Natural killer cell treated with Interleukin-12 subunit alpha and Interleukin-12 subunit beta and Interleukin-15 and Interleukin-18, amount 100 ng/mL, for 72 hours (primary cell): ENCODE measurements around the gene SPPL2C. TPM values are rescaled to one million over a fixed set of nuclear protein-coding genes. Genes with fewer than 3 reads are reported as not detected.

Experiments
- ATAC-seq, 2 donors: fragments of 150-1000 bp; cut with Tn5 transposase in 1 of 2; sonication (Bioruptor Pico), chemical (Tn5 transposase) in 1 of 2; 2 replicates each; pipeline ENCODE4 v1.10.0; 2021
- DNase-seq: peaks from one replicate; pipeline ENCODE4 v3.0.0; 2022; ENCODE audit warnings: low spot score
- H3K27ac Mint-ChIP-seq, 2 donors: 1 replicate in 1 of 2; 2 replicates in 1 of 2; pipeline ENCODE4 v1.8.0; 2022; ENCODE audit warnings: mixed read lengths in 2 of 2, mild to moderate bottlenecking in 1 of 2, moderate library complexity in 1 of 2
- H3K27me3 Mint-ChIP-seq, 2 donors: 1 replicate in 1 of 2; 2 replicates in 1 of 2; pipeline ENCODE4 v1.8.0; 2022; ENCODE audit warnings: mixed read lengths in 2 of 2
- H3K36me3 Mint-ChIP-seq: one replicate; pipeline ENCODE4 v1.8.0; 2022; ENCODE audit warnings: mixed read lengths
- H3K4me1 Mint-ChIP-seq, 2 donors: 1 replicate in 1 of 2; 2 replicates in 1 of 2; pipeline ENCODE4 v1.8.0; 2022; ENCODE audit warnings: low read depth in 2 of 2, mixed read lengths in 2 of 2, mild to moderate bottlenecking in 1 of 2
- H3K4me3 Mint-ChIP-seq: one replicate; pipeline ENCODE4 v1.8.0; 2022; ENCODE audit warnings: mixed read lengths
- H3K9me3 Mint-ChIP-seq: 2 replicates; pipeline ENCODE4 v1.8.0; 2022; ENCODE audit warnings: mixed read lengths
- total RNA-seq, 2 donors: library from RNA; stranded (reverse); gene quantifications; one replicate each; pipeline ENCODE4 v1.2.3, GENCODE V29; 2022

SPPL2C gene
- total RNA-seq, 2 donors from 2014 or later: not detected

GRCh38 chr17:45867702-45868101, 23.0 kb downstream of the SPPL2C start:
- Mint-ChIP-seq H3K4me1 (peaks cover 0 to 2% of the 10 kb centered on the region in 2 donors), H3K9me3 (no peaks in the 10 kb centered on the region), H3K36me3 (no peaks in the 10 kb centered on the region), H3K27me3 (peaks cover 20 to 47% of the 10 kb centered on the region in 2 donors), H3K4me3 (no peak overlapping the region), H3K27ac (no peak overlapping the region)
- no peak for ATAC-seq
- no peak for DNase-seq

DNA sequence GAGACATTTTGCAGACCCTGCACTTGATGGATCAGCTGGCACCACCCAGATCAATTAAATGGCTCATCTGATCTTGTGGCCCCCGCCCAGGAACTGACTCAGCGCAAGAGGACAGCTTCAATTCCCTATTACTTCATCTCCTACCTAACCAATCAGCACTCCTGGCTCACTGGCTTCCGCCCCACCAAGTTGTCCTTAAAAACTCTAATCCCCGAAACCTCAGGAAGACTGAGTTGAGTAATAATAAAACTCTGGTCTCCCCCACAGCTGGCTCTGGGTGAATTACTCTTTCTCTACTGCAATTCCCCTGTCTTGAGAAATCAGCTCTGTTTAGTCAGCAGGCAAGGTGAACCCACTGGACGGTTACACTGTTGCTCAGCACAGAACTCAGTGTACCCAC, 23.6 kb downstream of the SPPL2C start:
- Mint-ChIP-seq H3K4me1 (peaks cover 0 to 2% of the 10 kb centered on the region in 2 donors), H3K9me3 (no peaks in the 10 kb centered on the region), H3K4me3 (no peak overlapping the region), H3K27ac (no peak overlapping the region), H3K36me3 (no peaks in the 10 kb centered on the region), H3K27me3 (peaks cover 19 to 43% of the 10 kb centered on the region in 2 donors)
- ATAC-seq (no peak), DNase-seq (no peak)

GRCh38 chr17:45869676-45870341, 25.1 kb downstream of the SPPL2C start:
- no peak for DNase-seq
- Mint-ChIP-seq H3K27ac (no peak overlapping the region), H3K27me3 (peaks cover 15 to 31% of the 10 kb centered on the region in 2 donors), H3K4me3 (no peak overlapping the region), H3K36me3 (no peaks in the 10 kb centered on the region), H3K4me1 (peaks cover 0 to 6% of the 10 kb centered on the region in 2 donors), H3K9me3 (no peaks in the 10 kb centered on the region)
- peak in 1 of 2 donors; percentile 45 for ATAC-seq

DNA sequence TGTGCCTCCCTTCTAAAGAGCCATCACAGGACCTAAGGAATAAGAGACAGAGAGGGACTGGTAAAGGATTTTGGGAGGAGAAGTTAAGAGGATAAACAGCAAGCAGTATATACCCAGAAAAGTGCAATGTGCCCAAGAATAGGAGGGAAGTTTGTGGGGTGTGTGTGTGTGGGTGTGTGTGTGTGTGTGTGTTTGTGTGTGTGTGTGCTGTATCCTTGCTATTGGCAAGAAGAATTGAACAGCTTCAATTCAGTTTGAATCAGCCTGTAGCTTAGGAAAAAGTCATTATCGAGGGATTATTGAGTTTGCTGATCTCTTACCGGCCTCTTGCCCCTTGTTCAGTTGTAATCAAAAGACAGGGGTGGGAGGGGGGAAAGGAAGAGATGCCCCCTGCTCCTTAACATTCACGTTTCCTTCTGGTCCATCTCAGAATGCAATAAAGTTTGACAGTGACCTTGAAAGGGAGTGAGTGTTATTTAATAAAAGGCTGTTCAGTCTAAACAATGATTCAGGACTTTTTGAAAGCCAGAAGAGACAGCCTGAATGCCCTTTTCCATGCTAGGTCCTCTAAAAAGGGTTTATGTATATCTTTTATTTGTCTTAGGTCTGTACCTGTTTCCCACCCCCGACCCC, 25.8 kb downstream of the SPPL2C start:
- no peak for DNase-seq
- peaks cover 0 to 6% of the 10 kb centered on the region in 2 donors for H3K4me1 Mint-ChIP-seq
- H3K9me3 Mint-ChIP-seq: no peaks in the 10 kb centered on the region
- no peak for ATAC-seq
- H3K27ac Mint-ChIP-seq: no peak overlapping the region
- H3K27me3 Mint-ChIP-seq: peaks cover 11 to 25% of the 10 kb centered on the region in 2 donors
- no peaks in the 10 kb centered on the region for H3K36me3 Mint-ChIP-seq
- H3K4me3 Mint-ChIP-seq: no peak overlapping the region

DNA sequence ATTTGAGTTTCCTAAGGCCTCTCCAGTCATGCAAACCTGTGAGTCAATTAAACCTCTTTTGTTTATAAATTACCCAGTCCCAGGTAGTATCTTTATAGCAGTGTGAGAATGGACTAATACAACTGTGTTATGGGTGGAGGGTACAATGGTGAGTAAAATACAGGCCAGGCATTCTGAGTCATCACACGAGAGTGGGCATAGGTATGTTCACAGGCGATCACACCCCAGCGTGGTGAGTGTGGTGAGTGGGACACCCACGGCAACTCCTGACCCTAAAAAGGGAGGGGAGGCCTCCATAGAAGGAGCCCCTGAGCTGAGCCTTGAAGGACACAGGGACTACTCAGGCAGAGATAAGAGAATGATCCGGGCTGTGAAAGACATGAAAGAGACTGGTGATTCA, 27.0 kb downstream of the SPPL2C start:
- Mint-ChIP-seq H3K27me3 (peaks cover 9 to 27% of the 10 kb centered on the region in 2 donors), H3K36me3 (no peaks in the 10 kb centered on the region), H3K27ac (no peak overlapping the region), H3K4me1 (peaks cover 0 to 6% of the 10 kb centered on the region in 2 donors), H3K4me3 (no peak overlapping the region), H3K9me3 (no peaks in the 10 kb centered on the region)
- ATAC-seq: no peak
- no peak for DNase-seq

DNA sequence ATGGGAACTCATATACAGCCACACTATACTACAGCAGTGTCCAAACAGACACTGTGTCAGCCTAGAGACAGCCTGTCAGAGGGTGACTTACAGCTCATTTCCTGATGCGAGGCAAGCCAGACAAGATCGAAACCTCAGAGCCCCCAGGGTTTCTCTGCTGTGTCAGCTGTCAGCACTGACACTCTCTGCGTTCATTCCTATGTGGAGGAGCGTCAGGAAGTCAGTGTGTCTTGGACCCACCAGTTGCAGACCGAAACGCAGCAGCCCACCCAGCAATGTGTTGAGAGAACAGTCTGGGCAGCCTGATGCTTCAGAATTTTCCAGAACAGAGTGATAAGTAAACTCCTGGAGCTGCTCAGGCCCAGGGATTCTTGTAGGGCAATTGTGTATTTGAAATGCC, 29.0 kb downstream of the SPPL2C start:
- Mint-ChIP-seq H3K27me3 (peaks cover 14 to 37% of the 10 kb centered on the region in 2 donors), H3K9me3 (no peaks in the 10 kb centered on the region), H3K4me1 (peaks cover 0 to 6% of the 10 kb centered on the region in 2 donors), H3K4me3 (no peak overlapping the region), H3K36me3 (no peaks in the 10 kb centered on the region), H3K27ac (no peak overlapping the region)
- DNase-seq: no peak
- peak in 1 of 2 donors; percentile 57 for ATAC-seq

GRCh38 chr17:45874151-45874550, 29.5 kb downstream of the SPPL2C start:
- H3K4me3 Mint-ChIP-seq: no peak overlapping the region
- peaks cover 0 to 6% of the 10 kb centered on the region in 2 donors for H3K4me1 Mint-ChIP-seq

GRCh38 chr17:45876539-45876938, 31.9 kb downstream of the SPPL2C start:
- Mint-ChIP-seq H3K4me1 (peaks cover 0 to 4% of the 10 kb centered on the region in 2 donors), H3K9me3 (no peaks in the 10 kb centered on the region), H3K27me3 (peaks cover 17 to 26% of the 10 kb centered on the region in 2 donors), H3K4me3 (no peak overlapping the region), H3K27ac (no peak overlapping the region), H3K36me3 (no peaks in the 10 kb centered on the region)
- no peak for DNase-seq
- no peak for ATAC-seq

More at GRCh38 chr17:45874151-45874550, 29.5 kb downstream of the SPPL2C start:
- H3K9me3 Mint-ChIP-seq: no peaks in the 10 kb centered on the region
- no peak overlapping the region for H3K27ac Mint-ChIP-seq
- no peaks in the 10 kb centered on the region for H3K36me3 Mint-ChIP-seq
- DNase-seq: no peak
- no peak for ATAC-seq
- peaks cover 14 to 37% of the 10 kb centered on the region in 2 donors for H3K27me3 Mint-ChIP-seq

DNA sequence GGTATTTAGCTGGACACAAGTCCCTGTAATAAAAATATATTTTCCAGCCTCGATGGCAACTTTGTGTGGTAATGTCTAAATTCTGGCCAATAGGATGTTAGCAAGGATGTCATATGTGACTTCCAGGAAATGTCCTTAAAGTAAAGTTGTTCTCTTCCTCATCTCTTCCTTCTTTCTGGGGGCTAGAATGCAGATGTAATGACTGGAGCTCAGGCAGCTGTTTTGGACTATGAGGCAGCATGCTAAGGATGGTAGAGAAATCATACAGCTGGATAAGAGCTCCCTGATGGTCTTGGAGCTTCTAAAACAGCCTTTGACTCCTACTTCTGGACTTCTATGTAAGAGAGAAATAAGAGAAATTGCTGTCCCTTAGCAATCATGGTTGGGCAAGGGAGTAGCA, 32.8 kb downstream of the SPPL2C start:
- H3K4me1 Mint-ChIP-seq: peaks cover 0 to 4% of the 10 kb centered on the region in 2 donors
- no peaks in the 10 kb centered on the region for H3K9me3 Mint-ChIP-seq
- no peak for DNase-seq
- no peak for ATAC-seq
- H3K27ac Mint-ChIP-seq: no peak overlapping the region
- H3K36me3 Mint-ChIP-seq: no peaks in the 10 kb centered on the region
- no peak overlapping the region for H3K4me3 Mint-ChIP-seq
- H3K27me3 Mint-ChIP-seq: peaks cover 13 to 20% of the 10 kb centered on the region in 2 donors

DNA sequence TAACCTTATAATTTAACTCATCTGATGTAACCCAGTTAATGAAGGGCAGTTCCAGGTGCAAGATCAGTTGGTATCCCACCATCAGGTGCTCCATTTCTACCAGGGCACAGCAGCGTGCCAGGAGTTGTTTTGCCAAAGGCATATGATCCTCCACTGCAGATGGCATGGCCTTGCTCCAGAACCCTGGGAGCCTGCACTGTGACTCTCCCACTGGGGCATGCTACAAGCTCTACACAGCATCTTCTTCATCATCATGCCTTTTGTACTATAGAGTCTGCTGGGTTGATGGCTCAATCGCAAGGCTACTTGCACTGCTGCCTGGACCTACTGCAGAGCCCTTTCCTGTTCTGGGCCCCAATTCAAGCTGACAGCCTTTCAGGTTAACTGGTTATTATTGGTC, 38.4 kb downstream of the SPPL2C start:
- peaks cover 8% of the 10 kb centered on the region for H3K9me3 Mint-ChIP-seq
- no peak for ATAC-seq

DNA sequence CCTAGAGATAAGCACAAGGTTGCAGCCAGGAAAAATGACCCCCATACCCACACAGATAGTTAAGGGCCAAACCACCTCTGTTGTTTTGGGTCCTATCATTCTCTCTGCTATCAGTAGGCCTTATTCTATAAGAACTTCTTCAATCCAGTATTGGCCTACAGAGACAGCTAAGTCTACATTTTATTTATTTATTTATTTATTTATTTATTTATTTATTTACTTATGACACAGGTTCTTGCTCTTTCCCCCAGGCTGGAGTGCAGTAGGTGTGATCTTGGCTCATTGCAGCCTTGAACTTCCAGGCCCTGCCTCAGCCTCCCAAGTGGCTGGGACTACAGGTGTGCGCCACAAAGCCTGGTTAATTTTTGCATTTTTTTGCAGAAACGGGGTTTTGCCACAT, 42.2 kb downstream of the SPPL2C start:
- H3K4me1 Mint-ChIP-seq: peaks cover 0 to 4% of the 10 kb centered on the region in 2 donors
- H3K27me3 Mint-ChIP-seq: peaks cover 9 to 11% of the 10 kb centered on the region in 2 donors
- no peak overlapping the region for H3K27ac Mint-ChIP-seq
- H3K9me3 Mint-ChIP-seq: peaks cover 8% of the 10 kb centered on the region
- peaks cover 5% of the 10 kb centered on the region for H3K36me3 Mint-ChIP-seq
- H3K4me3 Mint-ChIP-seq: no peak overlapping the region
- DNase-seq (no peak), ATAC-seq (no peak)

More for the DNA sequence above, 38.4 kb downstream of the SPPL2C start:
- Mint-ChIP-seq H3K27me3 (peaks cover 7 to 12% of the 10 kb centered on the region in 2 donors), H3K36me3 (peaks cover 5% of the 10 kb centered on the region), H3K4me3 (no peak overlapping the region), H3K27ac (no peak overlapping the region), H3K4me1 (no peaks in the 10 kb centered on the region)
- no peak for DNase-seq

- Mint-ChIP-seq H3K27me3 (peaks cover 13 to 14% of the 10 kb centered on the region in 2 donors), H3K9me3 (peaks cover 8% of the 10 kb centered on the region), H3K27ac (no peak overlapping the region), H3K4me1 (peaks cover 0 to 7% of the 10 kb centered on the region in 2 donors), H3K4me3 (no peak overlapping the region), H3K36me3 (peaks cover 5% of the 10 kb centered on the region)
- DNase-seq (no peak), ATAC-seq (peak in 1 of 2 donors; percentile 38)
These were observed 43.7 kb downstream of the SPPL2C start for GRCh38 chr17:45888392-45888791.

DNA sequence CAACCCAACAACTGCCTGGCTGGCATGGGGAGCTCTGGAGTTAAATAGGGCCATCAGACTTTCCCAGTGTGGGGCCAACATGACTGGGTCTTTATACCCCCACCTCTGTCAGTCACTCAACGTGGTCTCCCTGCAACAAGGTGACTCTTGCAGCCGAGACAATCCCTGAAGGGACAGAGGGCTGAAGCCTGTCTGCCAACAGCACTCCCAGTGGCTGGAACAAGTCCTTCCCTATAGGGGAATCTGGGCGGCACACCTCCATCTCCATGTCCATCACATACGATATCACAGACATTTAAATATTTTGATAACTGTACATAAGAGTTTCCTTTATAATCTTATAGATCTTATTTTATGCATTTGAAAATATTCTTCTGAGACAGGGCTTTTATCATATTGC, 44.9 kb downstream of the SPPL2C start:
- DNase-seq (no peak), ATAC-seq (no peak)
- Mint-ChIP-seq H3K4me3 (no peak overlapping the region), H3K9me3 (peaks cover 6% of the 10 kb centered on the region), H3K4me1 (peaks cover 6 to 10% of the 10 kb centered on the region in 2 donors), H3K27ac (no peak overlapping the region), H3K36me3 (no peaks in the 10 kb centered on the region), H3K27me3 (peaks cover 10 to 14% of the 10 kb centered on the region in 2 donors)

DNA sequence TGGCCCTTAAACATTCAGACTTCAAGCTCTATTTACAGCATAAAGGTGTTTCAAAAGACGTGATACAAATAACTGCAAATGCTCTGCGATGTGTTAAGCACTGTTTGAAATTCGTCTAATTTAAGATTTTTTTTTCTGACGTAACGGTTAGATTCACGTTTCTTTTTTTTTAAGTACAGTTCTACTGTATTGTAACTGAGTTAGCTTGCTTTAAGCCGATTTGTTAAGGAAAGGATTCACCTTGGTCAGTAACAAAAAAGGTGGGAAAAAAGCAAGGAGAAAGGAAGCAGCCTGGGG, 49.0 kb downstream of the SPPL2C start:
- H3K4me1 Mint-ChIP-seq: peaks cover 6 to 10% of the 10 kb centered on the region in 2 donors
- peak overlapping the region; percentile 77 for H3K4me3 Mint-ChIP-seq
- DNase-seq (no peak), ATAC-seq (no peak)
- H3K27ac Mint-ChIP-seq: peak overlapping the region in 1 of 2 donors; percentile 53
- peaks cover 20 to 21% of the 10 kb centered on the region in 2 donors for H3K27me3 Mint-ChIP-seq
- no peaks in the 10 kb centered on the region for H3K36me3 Mint-ChIP-seq
- H3K9me3 Mint-ChIP-seq: no peaks in the 10 kb centered on the region
